Esophagus squamous epithelium (tissue), 5 donors: Measurements from ENCODE around the gene TRAPPC5. TPM values are rescaled to one million over a fixed set of nuclear protein-coding genes. Genes with fewer than 3 reads are reported as not detected.

Source experiments
- DNase-seq: peaks from one replicate; lab custom pipeline; 2025; lab: John Stamatoyannopoulos, UW
- H3K27ac ChIP-seq, 4 donors: fragments of 200-600 bp; sonication (generic); one replicate each; pipeline ENCODE4 v1.5.1; 2016 to 2019; ENCODE audit warnings: mild to moderate bottlenecking in 1 of 4
- H3K27me3 ChIP-seq, 4 donors: fragments of 200-600 bp; sonication (generic); 1 replicate in 3 of 4; 2 replicates in 1 of 4; pipeline versions ENCODE4 v1.5.1 to v1.6.0; 2017 to 2021; ENCODE audit warnings: antibody characterized with exemption in 1 of 4
- H3K36me3 ChIP-seq, 3 donors: fragments of 200-600 bp; sonication (generic); one replicate each; pipeline ENCODE4 v1.5.1; 2016 to 2019
- H3K4me1 ChIP-seq, 3 donors: fragments of 200-600 bp; sonication (generic); one replicate each; pipeline ENCODE4 v1.5.1; 2017 to 2019
- H3K4me3 ChIP-seq, 4 donors: fragments of 200-600 bp; sonication (generic); 1 replicate in 3 of 4; 2 replicates in 1 of 4; pipeline ENCODE4 v1.5.1; 2016 to 2019; ENCODE audit warnings: mild to moderate bottlenecking in 2 of 4, moderate library complexity in 1 of 4
- H3K9me3 ChIP-seq, 3 donors: fragments of 200-600 bp; sonication (generic); one replicate each; pipeline ENCODE4 v1.5.1; 2016 to 2019
- POLR2A ChIP-seq, 4 donors: fragments of 450-650 bp; IDR thresholded peaks; one replicate each; pipeline ENCODE4 v1.6.1; 2017; ENCODE audit warnings: antibody characterized with exemption in 4 of 4, mild to moderate bottlenecking in 4 of 4, moderate library complexity in 3 of 4
- WGBS, 2 donors: methylation state at CpG; one replicate each; pipeline ENCODE4 v1.1.5; 2018; 5-methylcytosine and 5-hydroxymethylcytosine counted together
- intact Hi-C: fragments of 100-400 bp; cut with DNase I; formaldehyde crosslinking; loops from one replicate; pipeline ENCODE4 v1.15.0; 2022
- total RNA-seq, 4 donors: library from RNA; depleted of rRNA; stranded (reverse); fragments of >200 nt; gene quantifications; one replicate each; pipeline ENCODE4 v1.1.0, GENCODE V29; 2016
- TF ChIP-seq, protein P1 (sequence below), 6 experiments: fragments of 450-650 bp in 4 of 6; fragments of 200-600 bp in 2 of 6; sonication (generic) in 2 of 6; IDR thresholded peaks; one replicate each; pipeline ENCODE4 v1.5.1; 2016 to 2019; ENCODE audit warnings: antibody characterized with exemption in 6 of 6, mild to moderate bottlenecking in 4 of 6, moderate library complexity in 4 of 6
- donor health status: DM: yes; HTN: yes; CAD: no.

Gene TRAPPC5
- total RNA-seq, 4 donors from 2014 or later, result 52.3 to 91.5 (median 77.4) TPM

DNA sequence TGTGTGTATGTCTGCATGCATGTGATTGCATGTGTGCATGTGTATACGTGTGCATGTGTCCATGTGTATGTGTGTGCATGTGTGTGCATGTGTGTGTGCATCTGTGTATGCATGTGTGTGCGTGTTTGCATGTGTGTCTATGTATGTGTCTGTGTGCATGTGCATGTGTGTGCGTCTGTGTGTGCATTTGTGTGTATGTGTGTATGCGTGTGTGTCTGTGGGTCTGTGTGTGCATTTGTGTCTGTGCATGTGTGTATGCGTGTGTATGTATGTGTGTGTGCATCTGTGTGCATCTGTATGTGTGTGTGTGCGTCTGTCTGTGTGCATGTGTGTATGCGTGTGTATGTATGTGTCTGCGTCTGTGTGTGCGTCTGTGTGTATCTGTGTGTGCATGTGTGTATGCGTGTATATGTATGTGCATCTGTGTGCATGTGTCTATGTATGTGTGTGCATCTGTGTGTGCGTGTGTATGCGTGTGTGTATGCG, 40.7 kb upstream of the TRAPPC5 start:
- no peak for DNase-seq
- no peak overlapping the region for H3K4me3 ChIP-seq
- WGBS, 2 donors, result 91 to 95% methylated on average over 9 to 11 of the region's 13 CpGs
- peaks cover 0 to 29% (median 0%) of the 10 kb centered on the region in 3 donors for H3K36me3 ChIP-seq
- peaks cover 0 to 37% (median 0%) of the 10 kb centered on the region in 3 donors for H3K4me1 ChIP-seq
- intact Hi-C loops, result no loop called here
- no peak overlapping the region for H3K27ac ChIP-seq
- peaks cover 0 to 60% (median 0%) of the 10 kb centered on the region in 4 donors for H3K27me3 ChIP-seq
- H3K9me3 ChIP-seq, result no peaks in the 10 kb centered on the region
- no peak for TF ChIP-seq POLR2A (IDR thresholded peaks at IDR 0.05)
- TF ChIP-seq, protein P1, sequence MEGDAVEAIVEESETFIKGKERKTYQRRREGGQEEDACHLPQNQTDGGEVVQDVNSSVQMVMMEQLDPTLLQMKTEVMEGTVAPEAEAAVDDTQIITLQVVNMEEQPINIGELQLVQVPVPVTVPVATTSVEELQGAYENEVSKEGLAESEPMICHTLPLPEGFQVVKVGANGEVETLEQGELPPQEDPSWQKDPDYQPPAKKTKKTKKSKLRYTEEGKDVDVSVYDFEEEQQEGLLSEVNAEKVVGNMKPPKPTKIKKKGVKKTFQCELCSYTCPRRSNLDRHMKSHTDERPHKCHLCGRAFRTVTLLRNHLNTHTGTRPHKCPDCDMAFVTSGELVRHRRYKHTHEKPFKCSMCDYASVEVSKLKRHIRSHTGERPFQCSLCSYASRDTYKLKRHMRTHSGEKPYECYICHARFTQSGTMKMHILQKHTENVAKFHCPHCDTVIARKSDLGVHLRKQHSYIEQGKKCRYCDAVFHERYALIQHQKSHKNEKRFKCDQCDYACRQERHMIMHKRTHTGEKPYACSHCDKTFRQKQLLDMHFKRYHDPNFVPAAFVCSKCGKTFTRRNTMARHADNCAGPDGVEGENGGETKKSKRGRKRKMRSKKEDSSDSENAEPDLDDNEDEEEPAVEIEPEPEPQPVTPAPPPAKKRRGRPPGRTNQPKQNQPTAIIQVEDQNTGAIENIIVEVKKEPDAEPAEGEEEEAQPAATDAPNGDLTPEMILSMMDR (IDR thresholded peaks at IDR 0.05), result no peak

DNA sequence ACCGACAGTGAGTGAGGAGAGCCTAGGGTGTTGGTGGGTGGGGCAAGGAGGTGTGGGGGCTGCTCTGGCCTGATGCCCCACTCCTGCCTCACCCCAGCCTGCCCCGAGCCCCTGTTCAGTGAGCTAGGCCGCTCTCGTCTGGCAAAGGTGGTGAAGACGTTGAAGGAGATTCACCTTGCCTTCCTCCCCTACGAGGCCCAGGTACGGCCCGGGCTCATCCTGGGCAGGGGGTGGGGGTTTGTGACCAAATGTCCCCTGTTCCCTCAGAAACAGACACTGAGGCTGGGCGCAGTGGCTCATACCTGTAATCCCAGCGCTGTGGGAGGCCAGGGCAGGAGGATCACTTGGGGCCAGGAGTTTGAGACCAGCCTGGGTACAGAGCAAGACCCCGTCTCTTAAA, 39.8 kb upstream of the TRAPPC5 start:
- intact Hi-C loops, result no loop called here
- Histone ChIP-seq H3K9me3 (no peaks in the 10 kb centered on the region), H3K4me1 (peaks cover 0 to 31% (median 0%) of the 10 kb centered on the region in 3 donors), H3K27me3 (peaks cover 0 to 64% (median 0%) of the 10 kb centered on the region in 4 donors), H3K4me3 (no peak overlapping the region), H3K27ac (no peak overlapping the region), H3K36me3 (peaks cover 0 to 37% (median 0%) of the 10 kb centered on the region in 3 donors)
- no peak for TF ChIP-seq POLR2A (IDR thresholded peaks at IDR 0.05)
- TF ChIP-seq, protein P1 (IDR thresholded peaks at IDR 0.05), result no peak
- no peak for DNase-seq
- 100% methylated on average over 3 to 5 of the region's 11 CpGs for WGBS, 2 donors

DNA sequence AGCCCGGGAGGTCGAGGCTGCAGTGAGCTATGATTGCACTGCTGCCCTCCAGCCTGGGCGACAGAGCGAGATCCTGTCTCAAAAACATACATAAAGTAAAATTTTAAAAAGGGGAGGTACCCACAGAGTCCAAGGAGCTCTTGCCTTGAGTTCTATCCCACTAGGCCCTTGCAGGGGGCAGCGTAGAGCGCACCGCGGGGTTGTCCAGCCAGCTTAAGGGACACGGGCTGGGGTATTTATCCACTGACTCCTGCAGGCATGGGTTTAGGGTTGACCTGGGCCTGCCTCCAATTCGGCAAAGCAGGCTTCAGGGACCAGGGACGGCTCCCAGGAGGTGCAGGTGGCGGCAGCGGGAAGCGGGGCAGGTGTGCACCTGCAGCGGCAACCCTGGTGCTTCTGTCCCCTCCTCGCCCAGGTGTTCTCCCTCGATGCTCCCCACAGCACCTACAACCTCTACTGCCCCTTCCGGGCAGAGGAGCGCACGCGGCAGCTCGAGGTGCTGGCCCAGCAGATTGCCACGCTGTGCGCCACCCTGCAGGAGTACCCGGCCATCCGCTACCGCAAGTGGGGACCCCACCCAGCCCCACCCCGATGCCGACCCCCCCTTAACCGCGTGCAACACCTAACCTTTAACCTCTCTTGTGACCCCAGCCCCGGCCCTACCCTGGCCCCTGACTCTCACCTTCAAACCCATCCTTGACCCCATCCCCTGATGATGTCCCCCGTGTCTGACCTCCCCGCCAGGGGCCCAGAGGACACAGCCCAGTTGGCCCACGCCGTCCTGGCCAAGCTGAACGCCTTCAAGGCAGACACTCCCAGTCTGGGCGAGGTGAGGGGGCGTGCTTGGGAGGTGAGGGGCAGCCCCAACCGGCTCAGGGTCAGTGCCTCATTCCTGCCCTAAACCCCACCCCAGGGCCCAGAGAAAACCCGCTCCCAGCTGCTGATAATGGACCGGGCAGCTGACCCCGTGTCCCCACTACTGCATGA, 39.0 kb upstream of the TRAPPC5 start:
- Histone ChIP-seq H3K9me3 (no peaks in the 10 kb centered on the region), H3K4me3 (no peak overlapping the region), H3K36me3 (peaks cover 0 to 44% (median 4%) of the 10 kb centered on the region in 3 donors), H3K27me3 (peaks cover 0 to 63% (median 0%) of the 10 kb centered on the region in 4 donors), H3K4me1 (peaks cover 0 to 23% (median 0%) of the 10 kb centered on the region in 3 donors), H3K27ac (no peak overlapping the region)
- no peak for DNase-seq
- no peak for TF ChIP-seq POLR2A (IDR thresholded peaks at IDR 0.05)
- TF ChIP-seq, protein P1 (IDR thresholded peaks at IDR 0.05), result no peak
- 85 to 89% methylated on average over 10 to 14 of the region's 43 CpGs for WGBS, 2 donors
- intact Hi-C loops, result no loop called here

DNA sequence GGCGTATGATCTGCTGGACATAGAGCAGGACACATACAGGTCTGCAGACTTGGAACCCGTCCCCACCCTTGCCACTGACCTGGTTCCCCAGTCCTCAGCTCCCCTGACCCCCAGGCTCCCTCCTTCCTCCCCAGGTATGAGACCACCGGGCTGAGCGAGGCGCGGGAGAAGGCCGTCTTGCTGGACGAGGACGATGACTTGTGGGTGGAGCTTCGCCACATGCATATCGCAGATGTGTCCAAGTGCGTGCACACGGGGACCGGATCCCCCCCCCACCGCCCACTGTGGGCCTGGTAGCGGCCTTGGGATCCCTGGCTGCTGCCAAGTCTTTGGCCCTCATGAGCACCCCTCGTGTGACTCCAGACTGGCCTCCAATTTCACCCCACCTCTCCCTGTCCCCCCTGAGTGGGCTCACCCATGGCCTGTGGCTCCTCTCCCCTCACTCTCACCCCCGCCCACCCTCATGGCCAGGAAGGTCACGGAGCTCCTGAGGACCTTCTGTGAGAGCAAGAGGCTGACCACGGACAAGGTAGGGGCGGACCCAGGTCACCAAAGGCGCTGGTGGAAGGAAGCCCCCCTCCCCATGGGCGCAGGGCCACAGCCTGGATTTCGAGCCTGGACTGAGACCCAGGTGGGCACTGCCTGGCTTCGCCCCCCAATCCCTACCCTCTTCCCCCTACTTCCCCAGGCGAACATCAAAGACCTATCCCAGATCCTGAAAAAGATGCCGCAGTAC, 38.2 kb upstream of the TRAPPC5 start:
- DNase-seq, result no peak

More for the DNA sequence above, 38.2 kb upstream of the TRAPPC5 start:
- no peaks in the 10 kb centered on the region for H3K9me3 ChIP-seq
- H3K4me3 ChIP-seq, result no peak overlapping the region
- H3K27me3 ChIP-seq, result peaks cover 0 to 62% (median 0%) of the 10 kb centered on the region in 4 donors
- 92% methylated on average over 14 to 17 of the region's 27 CpGs for WGBS, 2 donors
- intact Hi-C loops, result no loop called here
- peaks cover 0 to 14% (median 0%) of the 10 kb centered on the region in 3 donors for H3K4me1 ChIP-seq
- no peak overlapping the region for H3K27ac ChIP-seq
- H3K36me3 ChIP-seq, result peaks cover 0 to 53% (median 4%) of the 10 kb centered on the region in 3 donors
- TF ChIP-seq, protein P1 (IDR thresholded peaks at IDR 0.05), result no peak
- TF ChIP-seq POLR2A (IDR thresholded peaks at IDR 0.05), result no peak
